Effector memory CD8-positive, alpha-beta T cell (primary cell): ENCODE data around the gene PDGFB.

Source experiments
- ATAC-seq: fragments of 150-1000 bp; cut with Tn5 transposase; replicated peaks from 2 replicates; pipeline ENCODE4 v1.10.0; 2021; ENCODE audit warnings: mild to moderate bottlenecking, moderate library complexity
- DNase-seq, 3 experiments: peaks; one replicate each; pipeline ENCODE4 v3.0.0; 2021
- H3K27ac Mint-ChIP-seq, 2 donors: one replicate each; pipeline ENCODE4 v1.8.0; 2022; ENCODE audit warnings: mild to moderate bottlenecking in 2 of 2, mixed read lengths in 2 of 2, moderate library complexity in 2 of 2
- H3K27me3 Mint-ChIP-seq, 2 donors: one replicate each; pipeline ENCODE4 v1.8.0; 2022; ENCODE audit warnings: mixed read lengths in 2 of 2
- H3K36me3 Mint-ChIP-seq: one replicate; pipeline ENCODE4 v1.8.0; 2022; ENCODE audit warnings: mild to moderate bottlenecking, moderate library complexity, mixed read lengths; ENCODE audit not compliant: insufficient read depth
- H3K4me1 Mint-ChIP-seq, 2 donors: one replicate each; pipeline ENCODE4 v1.8.0; 2022; ENCODE audit warnings: low read depth in 2 of 2, mixed read lengths in 2 of 2
- H3K4me3 Mint-ChIP-seq, 2 donors: one replicate each; pipeline ENCODE4 v1.8.0; 2022; ENCODE audit warnings: mild to moderate bottlenecking in 2 of 2, mixed read lengths in 2 of 2, moderate library complexity in 2 of 2
- H3K9me3 Mint-ChIP-seq, 2 donors: one replicate each; pipeline ENCODE4 v1.8.0; 2022; ENCODE audit warnings: mixed read lengths in 2 of 2
- total RNA-seq, 9 experiments: gene quantifications; one replicate each; lab custom pipeline; 2026; lab: John Stamatoyannopoulos, UW

The PDGFB gene
- 0 to 33.3 (median 3.2) reads per million in 9 experiments for total RNA-seq

- no peak for DNase-seq
- Mint-ChIP-seq H3K4me3 (peak within 1 kb of the TSS; percentile 95 to 96), H3K27ac (peak within 1 kb of the TSS; percentile 95 to 97), H3K36me3 (peaks cover 42% of the 10 kb centered on the region), H3K27me3 (peaks cover 0 to 8% of the 10 kb centered on the region in 2 donors), H3K9me3 (no peaks in the 10 kb centered on the region), H3K4me1 (peaks cover 33 to 44% of the 10 kb centered on the region in 2 donors)
- no peak for ATAC-seq
Observed at GRCh38 chr22:39244496-39245129, at the start of gene PDGFB. Gene PDGFB, minus strand, starts transcription at chr22:39244982. Its CDS starts 1,019 bp downstream, at chr22:39243963.

GRCh38 chr22:39293766-39294368, 49.1 kb upstream of the PDGFB start:
- Mint-ChIP-seq H3K27me3 (peaks cover 10 to 54% of the 10 kb centered on the region in 2 donors), H3K36me3 (no peaks in the 10 kb centered on the region), H3K9me3 (no peaks in the 10 kb centered on the region), H3K27ac (no peak overlapping the region), H3K4me3 (no peak overlapping the region), H3K4me1 (peaks cover 0 to 2% of the 10 kb centered on the region in 2 donors)
- DNase-seq = no peak
- no peak for ATAC-seq

- H3K4me1 Mint-ChIP-seq = peaks cover 0 to under 1% of the 10 kb centered on the region in 2 donors
- H3K36me3 Mint-ChIP-seq = no peaks in the 10 kb centered on the region
- DNase-seq (no peak), ATAC-seq (no peak)
- peaks cover 5 to 45% of the 10 kb centered on the region in 2 donors for H3K27me3 Mint-ChIP-seq
- H3K9me3 Mint-ChIP-seq = no peaks in the 10 kb centered on the region
- H3K4me3 Mint-ChIP-seq = no peak overlapping the region
- H3K27ac Mint-ChIP-seq = no peak overlapping the region
Observed at GRCh38 chr22:39292561-39293074, 47.8 kb upstream of the PDGFB start.

GRCh38 chr22:39292031-39292462, 47.3 kb upstream of the PDGFB start:
- H3K9me3 Mint-ChIP-seq = no peaks in the 10 kb centered on the region
- ATAC-seq = no peak
- no peaks in the 10 kb centered on the region for H3K36me3 Mint-ChIP-seq
- no peak for DNase-seq
- peaks cover 5 to 40% of the 10 kb centered on the region in 2 donors for H3K27me3 Mint-ChIP-seq
- peaks cover 4 to 6% of the 10 kb centered on the region in 2 donors for H3K4me1 Mint-ChIP-seq
- H3K4me3 Mint-ChIP-seq = no peak overlapping the region
- H3K27ac Mint-ChIP-seq = no peak overlapping the region

GRCh38 chr22:39291523-39291922, 46.7 kb upstream of the PDGFB start:
- ATAC-seq (no peak), DNase-seq (no peak)
- H3K27me3 Mint-ChIP-seq = peaks cover 3 to 35% of the 10 kb centered on the region in 2 donors
- peaks cover 4 to 8% of the 10 kb centered on the region in 2 donors for H3K4me1 Mint-ChIP-seq
- H3K36me3 Mint-ChIP-seq = no peaks in the 10 kb centered on the region
- no peak overlapping the region for H3K4me3 Mint-ChIP-seq
- H3K9me3 Mint-ChIP-seq = no peaks in the 10 kb centered on the region
- no peak overlapping the region for H3K27ac Mint-ChIP-seq

- no peak for DNase-seq
- Mint-ChIP-seq H3K36me3 (no peaks in the 10 kb centered on the region), H3K27ac (no peak overlapping the region), H3K4me3 (no peak overlapping the region), H3K27me3 (peaks cover 0 to 28% of the 10 kb centered on the region in 2 donors), H3K9me3 (no peaks in the 10 kb centered on the region), H3K4me1 (peaks cover 4 to 8% of the 10 kb centered on the region in 2 donors)
- ATAC-seq = no peak
Observed at GRCh38 chr22:39290724-39291161, 46.0 kb upstream of the PDGFB start.

GRCh38 chr22:39289975-39290720, 45.4 kb upstream of the PDGFB start:
- Mint-ChIP-seq H3K27me3 (peaks cover 0 to 28% of the 10 kb centered on the region in 2 donors), H3K4me1 (peaks cover 4 to 8% of the 10 kb centered on the region in 2 donors), H3K36me3 (no peaks in the 10 kb centered on the region), H3K4me3 (no peak overlapping the region), H3K9me3 (no peaks in the 10 kb centered on the region), H3K27ac (no peak overlapping the region)
- DNase-seq = no peak
- no peak for ATAC-seq

- no peak for DNase-seq
- H3K36me3 Mint-ChIP-seq = no peaks in the 10 kb centered on the region
- H3K27me3 Mint-ChIP-seq = peaks cover 0 to 22% of the 10 kb centered on the region in 2 donors
- peaks cover 4 to 8% of the 10 kb centered on the region in 2 donors for H3K4me1 Mint-ChIP-seq
- no peak overlapping the region for H3K4me3 Mint-ChIP-seq
- no peaks in the 10 kb centered on the region for H3K9me3 Mint-ChIP-seq
- no peak for ATAC-seq
- H3K27ac Mint-ChIP-seq = no peak overlapping the region
Observed at GRCh38 chr22:39289533-39289932, 44.8 kb upstream of the PDGFB start.

GRCh38 chr22:39288135-39288898, 43.5 kb upstream of the PDGFB start:
- Mint-ChIP-seq H3K27me3 (peaks cover 0 to 10% of the 10 kb centered on the region in 2 donors), H3K9me3 (no peaks in the 10 kb centered on the region), H3K36me3 (no peaks in the 10 kb centered on the region), H3K27ac (no peak overlapping the region), H3K4me3 (no peak overlapping the region), H3K4me1 (peaks cover 4 to 8% of the 10 kb centered on the region in 2 donors)
- no peak for ATAC-seq
- no peak for DNase-seq

GRCh38 chr22:39287076-39287725, 42.4 kb upstream of the PDGFB start:
- Mint-ChIP-seq H3K4me3 (no peak overlapping the region), H3K36me3 (no peaks in the 10 kb centered on the region), H3K4me1 (peaks cover 8 to 12% of the 10 kb centered on the region in 2 donors), H3K9me3 (no peaks in the 10 kb centered on the region), H3K27me3 (peaks cover 0 to 9% of the 10 kb centered on the region in 2 donors), H3K27ac (peak overlapping the region in 1 of 2 donors; percentile 54)
- ATAC-seq (peak; percentile 35), DNase-seq (no peak)

- no peak overlapping the region for H3K27ac Mint-ChIP-seq
- ATAC-seq = no peak
Observed at GRCh38 chr22:39284983-39285382, 40.2 kb upstream of the PDGFB start.

GRCh38 chr22:39284142-39284980, 39.6 kb upstream of the PDGFB start:
- peaks cover 8 to 12% of the 10 kb centered on the region in 2 donors for H3K4me1 Mint-ChIP-seq
- H3K27me3 Mint-ChIP-seq = peaks cover 0 to 2% of the 10 kb centered on the region in 2 donors
- no peak overlapping the region for H3K4me3 Mint-ChIP-seq
- H3K36me3 Mint-ChIP-seq = peaks cover 2% of the 10 kb centered on the region
- ATAC-seq (no peak), DNase-seq (no peak)
- H3K27ac Mint-ChIP-seq = no peak overlapping the region
- H3K9me3 Mint-ChIP-seq = no peaks in the 10 kb centered on the region

More at GRCh38 chr22:39284983-39285382, 40.2 kb upstream of the PDGFB start:
- H3K9me3 Mint-ChIP-seq = no peaks in the 10 kb centered on the region
- H3K27me3 Mint-ChIP-seq = no peaks in the 10 kb centered on the region
- no peak overlapping the region for H3K4me3 Mint-ChIP-seq
- DNase-seq = no peak
- H3K36me3 Mint-ChIP-seq = no peaks in the 10 kb centered on the region
- H3K4me1 Mint-ChIP-seq = peaks cover 8 to 12% of the 10 kb centered on the region in 2 donors
